ENCODE measurements around the gene PPM1E.

The PPM1E gene

DNA sequence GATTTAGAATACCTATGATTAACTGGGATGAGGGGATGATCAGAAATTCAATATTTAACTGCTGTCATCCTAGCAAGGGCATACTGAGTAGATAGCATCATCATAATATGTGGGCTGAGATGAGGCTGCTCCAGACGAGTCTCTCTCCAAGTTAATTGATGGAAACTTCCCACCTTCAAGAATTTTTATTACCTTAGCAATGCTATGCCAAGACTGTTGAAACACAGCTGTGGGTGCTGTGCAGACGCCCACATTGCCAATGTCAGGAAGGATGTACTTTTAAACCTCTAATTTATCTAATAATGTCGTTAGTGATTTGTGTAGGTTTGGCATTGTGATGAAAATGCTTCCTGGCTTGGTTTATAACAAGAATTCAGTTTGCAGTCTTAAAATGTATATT, 180.6 kb downstream of the PPM1E start:
- no peak for TF ChIP-seq SIN3A (IDR thresholded peaks at IDR 0.05; ENCODE audit: borderline replicate concordance, insufficient read depth, low read length)
- no peak for TF ChIP-seq TAF1 (IDR thresholded peaks at IDR 0.05; ENCODE audit: borderline replicate concordance, insufficient read depth, low read length)
- TF ChIP-seq FOXP2 (optimal IDR thresholded peaks at IDR 0.05; ENCODE audit: borderline replicate concordance, extremely low read depth, extremely low read length, insufficient read depth) = no peak
- TF ChIP-seq, protein P1, sequence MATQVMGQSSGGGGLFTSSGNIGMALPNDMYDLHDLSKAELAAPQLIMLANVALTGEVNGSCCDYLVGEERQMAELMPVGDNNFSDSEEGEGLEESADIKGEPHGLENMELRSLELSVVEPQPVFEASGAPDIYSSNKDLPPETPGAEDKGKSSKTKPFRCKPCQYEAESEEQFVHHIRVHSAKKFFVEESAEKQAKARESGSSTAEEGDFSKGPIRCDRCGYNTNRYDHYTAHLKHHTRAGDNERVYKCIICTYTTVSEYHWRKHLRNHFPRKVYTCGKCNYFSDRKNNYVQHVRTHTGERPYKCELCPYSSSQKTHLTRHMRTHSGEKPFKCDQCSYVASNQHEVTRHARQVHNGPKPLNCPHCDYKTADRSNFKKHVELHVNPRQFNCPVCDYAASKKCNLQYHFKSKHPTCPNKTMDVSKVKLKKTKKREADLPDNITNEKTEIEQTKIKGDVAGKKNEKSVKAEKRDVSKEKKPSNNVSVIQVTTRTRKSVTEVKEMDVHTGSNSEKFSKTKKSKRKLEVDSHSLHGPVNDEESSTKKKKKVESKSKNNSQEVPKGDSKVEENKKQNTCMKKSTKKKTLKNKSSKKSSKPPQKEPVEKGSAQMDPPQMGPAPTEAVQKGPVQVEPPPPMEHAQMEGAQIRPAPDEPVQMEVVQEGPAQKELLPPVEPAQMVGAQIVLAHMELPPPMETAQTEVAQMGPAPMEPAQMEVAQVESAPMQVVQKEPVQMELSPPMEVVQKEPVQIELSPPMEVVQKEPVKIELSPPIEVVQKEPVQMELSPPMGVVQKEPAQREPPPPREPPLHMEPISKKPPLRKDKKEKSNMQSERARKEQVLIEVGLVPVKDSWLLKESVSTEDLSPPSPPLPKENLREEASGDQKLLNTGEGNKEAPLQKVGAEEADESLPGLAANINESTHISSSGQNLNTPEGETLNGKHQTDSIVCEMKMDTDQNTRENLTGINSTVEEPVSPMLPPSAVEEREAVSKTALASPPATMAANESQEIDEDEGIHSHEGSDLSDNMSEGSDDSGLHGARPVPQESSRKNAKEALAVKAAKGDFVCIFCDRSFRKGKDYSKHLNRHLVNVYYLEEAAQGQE (IDR thresholded peaks at IDR 0.05; ENCODE audit: insufficient read depth in 1 of 2, low read depth in 2 of 2, low read length in 2 of 2) = no peak
- TF ChIP-seq POLR2AphosphoS5 (IDR thresholded peaks at IDR 0.05; ENCODE audit: low read depth, low read length) = no peak

DNA sequence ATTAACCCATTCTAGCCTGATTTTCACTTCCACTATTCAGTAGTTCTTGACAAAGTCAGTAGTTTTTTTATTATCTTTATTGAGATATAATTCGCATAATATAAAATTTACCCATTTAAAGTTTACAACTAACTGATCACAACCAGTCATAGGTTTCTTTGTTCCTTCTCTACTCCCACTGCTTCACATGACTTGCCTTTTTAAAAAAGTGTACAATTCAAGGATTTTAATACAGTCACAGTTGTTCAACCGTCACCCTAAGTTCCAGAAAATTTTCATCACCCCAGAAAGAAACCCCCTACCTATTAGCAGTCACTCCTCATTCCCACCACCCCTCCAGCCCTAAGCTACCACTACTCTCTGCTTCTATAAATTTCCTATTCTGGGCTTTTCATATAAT, 188.5 kb downstream of the PPM1E start:
- TF ChIP-seq SIN3A (IDR thresholded peaks at IDR 0.05; ENCODE audit: borderline replicate concordance, insufficient read depth, low read length) (no peak), FOXP2 (optimal IDR thresholded peaks at IDR 0.05; ENCODE audit: borderline replicate concordance, extremely low read depth, extremely low read length, insufficient read depth) (no peak), POLR2AphosphoS5 (IDR thresholded peaks at IDR 0.05; ENCODE audit: low read depth, low read length) (no peak), TAF1 (IDR thresholded peaks at IDR 0.05; ENCODE audit: borderline replicate concordance, insufficient read depth, low read length) (no peak)
- TF ChIP-seq, protein P1 (IDR thresholded peaks at IDR 0.05; ENCODE audit: insufficient read depth in 1 of 2, low read depth in 2 of 2, low read length in 2 of 2) = no peak

DNA sequence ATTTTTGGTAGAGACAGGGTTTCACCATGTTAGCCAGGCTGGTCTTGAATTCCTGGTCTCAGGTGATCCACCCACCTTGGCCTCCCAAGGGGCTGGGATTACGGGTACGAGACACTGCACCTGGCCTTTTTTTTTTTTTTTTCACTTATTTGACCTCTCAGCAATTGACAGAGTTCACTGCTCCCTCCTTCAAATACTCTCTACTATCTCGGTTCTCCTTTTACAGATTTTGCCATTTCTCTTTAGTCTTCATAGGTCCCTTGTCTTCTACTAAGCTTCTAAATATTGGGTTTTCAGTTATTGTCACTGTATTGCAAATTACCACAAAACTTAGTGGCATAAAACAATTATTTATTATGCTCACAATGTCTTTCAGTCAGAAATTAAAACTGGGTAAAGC, 191.8 kb downstream of the PPM1E start:
- no peak for TF ChIP-seq SIN3A (IDR thresholded peaks at IDR 0.05; ENCODE audit: borderline replicate concordance, insufficient read depth, low read length)
- TF ChIP-seq FOXP2 (optimal IDR thresholded peaks at IDR 0.05; ENCODE audit: borderline replicate concordance, extremely low read depth, extremely low read length, insufficient read depth) = no peak
- no peak for TF ChIP-seq TAF1 (IDR thresholded peaks at IDR 0.05; ENCODE audit: borderline replicate concordance, insufficient read depth, low read length)
- no peak for TF ChIP-seq POLR2AphosphoS5 (IDR thresholded peaks at IDR 0.05; ENCODE audit: low read depth, low read length)

DNA sequence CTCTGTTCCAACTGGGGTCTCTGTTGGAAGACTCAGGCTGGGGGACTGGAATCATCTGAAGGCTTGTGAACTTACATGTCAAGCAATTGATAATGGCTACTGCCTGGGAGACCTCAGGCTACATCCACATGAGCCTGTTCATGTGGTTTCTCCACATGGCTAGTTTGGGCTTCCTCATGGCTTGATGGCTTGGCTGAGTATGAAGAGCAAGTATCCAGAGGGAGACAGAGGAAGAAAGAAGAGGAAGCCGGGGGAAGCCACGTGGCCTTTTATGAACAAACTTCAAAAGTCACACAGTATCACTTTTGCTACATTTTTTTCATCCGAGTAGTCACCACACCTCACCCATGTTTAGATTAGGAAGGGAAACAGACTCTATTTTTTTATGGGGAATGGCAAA, 192.2 kb downstream of the PPM1E start:
- TF ChIP-seq POLR2AphosphoS5 (IDR thresholded peaks at IDR 0.05; ENCODE audit: low read depth, low read length) (no peak), FOXP2 (optimal IDR thresholded peaks at IDR 0.05; ENCODE audit: borderline replicate concordance, extremely low read depth, extremely low read length, insufficient read depth) (no peak), TAF1 (IDR thresholded peaks at IDR 0.05; ENCODE audit: borderline replicate concordance, insufficient read depth, low read length) (no peak), SIN3A (IDR thresholded peaks at IDR 0.05; ENCODE audit: borderline replicate concordance, insufficient read depth, low read length) (no peak)
- TF ChIP-seq, protein P1 (IDR thresholded peaks at IDR 0.05; ENCODE audit: insufficient read depth in 1 of 2, low read depth in 2 of 2, low read length in 2 of 2) = no peak

- no peak for TF ChIP-seq POLR2AphosphoS5 (IDR thresholded peaks at IDR 0.05; ENCODE audit: low read depth, low read length)
Observed at GRCh38 chr17:58956997-58957724, 201.5 kb downstream of the PPM1E start.

DNA sequence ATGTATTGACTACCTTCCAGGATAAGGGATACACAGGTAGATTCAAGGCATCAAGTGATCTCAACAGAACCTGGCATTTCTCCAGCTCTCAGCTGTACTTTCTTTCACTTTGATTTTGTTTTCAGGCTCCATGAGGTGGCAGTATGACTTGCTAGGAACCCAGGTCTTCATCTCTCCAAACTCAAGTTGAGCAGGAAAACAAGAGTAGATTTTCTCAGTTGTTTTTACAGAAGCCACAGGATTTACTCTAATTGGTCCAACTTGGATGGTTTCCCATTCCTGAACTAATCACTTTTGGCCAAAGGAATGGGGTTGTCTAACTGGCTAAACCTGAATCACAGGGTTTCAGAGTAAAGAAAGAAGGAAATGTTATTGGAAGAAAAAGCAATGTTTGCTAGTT, 204.4 kb downstream of the PPM1E start:
- no peak for TF ChIP-seq TAF1 (IDR thresholded peaks at IDR 0.05; ENCODE audit: borderline replicate concordance, insufficient read depth, low read length)
- TF ChIP-seq POLR2AphosphoS5 (IDR thresholded peaks at IDR 0.05; ENCODE audit: low read depth, low read length) = no peak
- no peak for TF ChIP-seq SIN3A (IDR thresholded peaks at IDR 0.05; ENCODE audit: borderline replicate concordance, insufficient read depth, low read length)
- no peak for TF ChIP-seq FOXP2 (optimal IDR thresholded peaks at IDR 0.05; ENCODE audit: borderline replicate concordance, extremely low read depth, extremely low read length, insufficient read depth)
- TF ChIP-seq, protein P1 (IDR thresholded peaks at IDR 0.05; ENCODE audit: insufficient read depth in 1 of 2, low read depth in 2 of 2, low read length in 2 of 2) = no peak
